Stimulated activated CD4-positive, alpha-beta T cell treated with anti-CD3 and anti-CD28 coated beads, TNF-alpha, amount 100 ng/mL, for 1 hour (primary cell): ENCODE results near the gene ANKS1B.
"Not testable (repeated sequence)": the region's sequence is repeated elsewhere in the genome, so short reads cannot be mapped to it uniquely, and the experiment has no call there.

ENCODE experiments used
- DNase-seq, 3 donors: peaks; one replicate each; pipeline ENCODE4 v3.0.0-alpha.2; 2020; ENCODE audit warnings: low read depth in 3 of 3, low spot score in 1 of 3

ANKS1B gene

DNA sequence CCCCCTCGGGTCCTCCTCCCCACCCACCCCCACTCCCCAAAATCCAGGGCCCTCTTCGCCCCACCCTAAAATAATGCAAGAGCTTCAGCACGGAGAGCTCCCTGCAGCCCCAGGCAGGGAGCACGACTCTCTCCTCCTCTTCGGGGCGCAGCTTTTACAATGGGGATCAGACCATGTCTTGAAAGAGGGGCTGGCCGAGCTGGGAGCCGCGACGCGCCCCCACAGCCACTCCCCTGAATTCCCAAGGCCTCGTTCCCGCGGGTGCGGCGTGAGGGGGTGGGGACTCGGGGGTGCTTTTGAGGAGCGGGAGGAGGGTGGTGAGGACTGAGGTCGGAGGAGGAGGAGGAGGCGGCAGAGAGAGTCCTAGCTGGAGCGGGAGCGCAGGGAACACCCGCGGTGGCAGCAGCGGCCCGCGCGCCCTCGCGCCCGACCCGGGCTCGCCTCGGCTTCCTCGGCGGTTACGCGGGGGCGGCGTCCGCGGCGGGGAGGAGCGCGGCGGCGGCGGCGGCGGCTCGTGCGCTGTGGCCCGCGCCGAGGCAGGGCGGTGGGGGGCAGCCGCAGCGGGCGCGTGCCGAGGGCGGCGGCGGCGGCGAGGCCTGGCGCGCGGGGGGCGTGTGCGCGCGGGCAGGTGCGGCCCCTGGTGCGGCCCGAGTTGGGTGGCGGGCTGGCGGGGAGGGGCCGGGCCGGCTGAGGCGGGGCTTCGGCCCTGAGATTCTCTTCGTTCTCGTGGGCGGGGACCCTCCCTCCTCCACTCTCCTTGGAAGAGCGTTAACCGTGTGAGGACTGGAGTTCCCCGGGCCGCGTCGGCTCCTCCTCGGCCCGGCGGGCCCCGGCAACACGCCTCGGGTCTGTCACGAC lies at the start of gene ANKS1B:
ANKS1B (minus strand) TSS at position 666 of the 858 bp plus-strand sequence. CDS start 699 bp downstream, outside the sequence.
- no peak for DNase-seq

DNA sequence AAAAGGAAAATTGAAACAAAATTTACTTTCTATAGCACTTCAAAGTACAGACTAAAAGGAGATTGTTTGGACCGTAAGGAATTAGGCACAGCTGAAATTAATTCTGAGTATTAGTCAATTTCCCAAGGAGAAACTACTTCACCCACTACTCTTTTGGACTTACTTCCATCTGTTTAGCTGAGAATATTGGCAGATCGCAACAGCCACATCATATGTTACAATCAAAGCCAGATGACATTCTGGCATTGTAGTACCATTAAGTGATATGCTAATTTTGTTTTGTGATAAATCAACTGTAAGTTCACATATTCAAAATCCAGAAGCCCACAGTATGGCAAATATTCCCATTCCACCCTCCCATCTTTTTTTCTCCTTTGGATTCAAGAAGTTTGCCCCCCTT lies 47.1 kb upstream of the ANKS1B start:
- DNase-seq, result no peak

DNA sequence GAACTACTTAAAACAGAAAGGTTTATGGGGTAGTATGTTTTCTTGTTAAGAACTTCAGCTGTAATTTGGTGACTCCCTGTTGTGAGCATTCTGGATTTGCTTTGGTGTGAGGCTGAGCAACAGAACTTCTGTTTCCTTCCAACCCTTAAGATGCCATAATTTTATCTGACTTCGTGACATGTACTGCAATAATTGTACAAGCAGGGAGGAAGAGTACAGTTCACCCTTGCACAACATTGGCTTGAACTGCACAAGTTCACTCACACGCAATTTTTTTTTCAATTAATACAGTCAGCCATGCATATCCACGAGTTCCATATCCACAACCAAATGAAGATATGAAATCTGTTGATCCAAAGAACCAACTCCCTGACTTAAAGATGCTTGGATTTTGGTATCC lies 42.9 kb upstream of the ANKS1B start:
- no peak for DNase-seq

DNA sequence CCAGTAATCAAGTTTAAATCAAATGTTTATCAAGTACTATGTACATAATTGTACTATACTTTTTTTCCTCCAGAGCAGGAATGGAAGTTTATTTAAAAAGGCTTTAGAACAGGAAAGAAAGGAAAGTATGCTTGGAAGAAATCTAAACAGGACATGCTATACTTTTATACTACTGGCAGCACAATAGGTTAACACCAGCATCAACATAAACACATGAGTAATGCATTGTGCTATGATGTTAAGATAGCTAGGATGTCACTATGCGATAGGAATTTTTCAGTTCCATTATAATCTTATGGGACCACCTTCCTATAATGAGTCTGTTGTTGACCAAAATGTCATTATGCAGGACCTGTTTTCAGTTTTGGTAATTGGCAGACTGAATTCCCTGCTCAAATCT lies 41.5 kb upstream of the ANKS1B start:
- no peak for DNase-seq

DNA sequence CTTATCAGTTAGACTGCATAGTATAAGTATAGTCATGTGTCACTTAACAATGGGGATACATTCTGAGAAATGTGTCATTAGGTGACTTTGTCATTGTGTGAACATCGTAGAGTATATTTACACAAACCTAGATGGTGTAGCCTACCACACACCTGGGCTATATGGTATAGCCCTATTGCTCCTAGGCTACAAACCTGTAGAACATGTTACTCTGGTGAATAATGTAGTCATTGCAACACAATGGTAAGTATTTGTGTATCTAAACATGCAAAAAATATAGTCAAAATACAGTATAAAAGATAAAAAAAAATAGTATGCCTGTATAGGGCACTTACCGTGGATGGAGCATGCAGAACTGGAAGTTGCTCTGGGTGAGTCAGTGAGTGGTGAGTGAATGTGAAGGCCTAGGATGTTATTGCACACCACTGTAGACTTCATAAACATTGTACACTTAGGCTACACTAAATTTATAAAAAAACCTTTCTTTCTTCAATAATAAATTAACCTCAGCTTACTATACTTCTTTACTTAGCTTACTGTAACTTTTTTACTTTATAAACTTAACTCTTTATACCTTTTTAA lies 40.3 kb upstream of the ANKS1B start:
- no peak for DNase-seq

DNA sequence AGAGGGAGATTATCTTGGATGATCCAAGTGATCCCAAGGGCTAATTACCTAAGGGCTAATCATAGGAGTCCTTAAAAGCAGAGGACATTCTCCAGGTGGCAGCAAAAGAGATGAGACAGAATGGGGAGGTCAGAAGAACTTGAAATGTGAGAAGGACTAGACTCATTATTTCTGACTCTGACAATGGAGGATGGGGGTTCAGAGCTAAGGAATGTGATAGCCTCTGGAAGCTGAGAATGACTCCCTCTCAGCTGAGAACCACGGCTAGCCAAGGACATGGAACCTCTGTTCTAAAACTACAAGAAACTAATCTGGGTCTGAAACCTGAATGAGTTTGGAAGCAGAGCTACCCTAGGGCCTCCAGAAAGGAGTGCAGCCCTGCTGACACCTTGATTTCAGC lies 35.6 kb upstream of the ANKS1B start:
- DNase-seq, result no peak

DNA sequence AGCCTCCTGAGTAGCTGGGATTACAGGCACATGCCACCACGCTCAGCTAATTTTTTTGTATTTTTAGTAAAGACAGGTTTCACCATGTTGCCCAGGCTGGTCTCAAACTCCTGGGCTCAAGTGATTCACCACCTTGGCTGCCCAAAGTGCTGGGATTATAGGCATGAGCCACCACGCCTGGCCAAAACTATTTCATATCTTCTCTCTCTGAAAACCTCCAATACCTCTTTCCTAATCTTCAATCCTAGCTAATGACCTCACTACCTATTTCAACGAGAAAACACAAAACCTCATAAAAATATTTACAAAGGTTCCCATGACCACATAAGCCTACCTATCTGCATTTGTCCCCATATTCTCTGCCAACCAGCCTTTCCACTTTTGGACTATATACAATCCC lies 32.3 kb upstream of the ANKS1B start:
- DNase-seq, result no peak

DNA sequence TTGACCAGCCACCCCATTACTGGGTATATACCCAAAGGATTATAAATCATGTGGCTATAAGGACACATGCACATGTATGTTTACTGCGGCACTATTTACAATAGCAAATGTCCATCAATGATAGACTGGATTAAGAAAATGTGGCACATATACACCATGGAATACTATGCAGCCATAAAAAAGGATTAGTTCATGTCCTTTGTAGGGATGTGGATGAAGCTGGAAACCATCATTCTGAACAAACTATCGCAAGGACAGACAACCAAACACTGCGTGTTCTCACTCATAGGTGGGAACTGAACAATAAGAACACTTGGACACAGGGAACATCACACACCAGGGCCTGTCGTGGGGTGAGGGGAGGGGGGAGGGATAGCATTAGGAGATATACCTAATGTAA lies 31.6 kb upstream of the ANKS1B start:
- not testable (repeated sequence) for DNase-seq

DNA sequence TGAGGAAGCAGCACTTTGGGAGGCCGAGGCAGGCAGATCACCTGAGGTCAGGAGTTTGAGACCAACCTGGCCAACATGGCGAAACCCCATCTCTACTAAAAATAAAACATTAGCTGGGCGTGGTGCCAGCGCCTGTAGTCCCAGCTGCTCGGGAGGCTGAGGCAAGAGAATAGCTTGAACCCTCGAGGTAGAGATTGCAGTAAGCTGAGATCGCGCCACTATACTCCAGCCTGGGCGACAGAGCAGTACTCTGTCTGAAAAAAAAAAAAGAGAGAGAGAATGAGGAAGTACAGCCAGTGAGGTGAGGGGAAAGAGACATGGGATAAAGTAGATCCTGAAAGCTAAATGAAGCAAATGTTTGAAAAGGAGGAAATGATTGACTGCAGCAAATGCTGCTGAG lies 21.1 kb upstream of the ANKS1B start:
- DNase-seq, result not testable (repeated sequence)

DNA sequence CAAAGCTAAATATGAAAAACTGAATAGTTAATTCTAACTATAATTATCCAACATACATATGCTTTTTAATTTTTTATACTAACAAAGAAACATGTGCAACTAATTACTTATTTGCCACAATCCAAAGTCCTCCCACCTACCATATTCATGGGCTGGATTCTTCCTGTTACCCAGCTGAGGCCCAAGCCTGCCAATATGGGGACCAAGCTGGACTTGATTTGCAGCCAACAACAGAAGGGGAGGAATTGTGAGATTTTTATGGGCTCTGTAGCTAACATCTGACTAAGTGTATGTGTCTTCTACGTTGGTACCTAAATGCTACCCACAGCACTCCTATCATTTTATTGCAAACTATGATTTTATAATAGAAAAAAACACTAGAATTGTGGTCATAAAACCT lies 13.1 kb upstream of the ANKS1B start:
- no peak for DNase-seq

DNA sequence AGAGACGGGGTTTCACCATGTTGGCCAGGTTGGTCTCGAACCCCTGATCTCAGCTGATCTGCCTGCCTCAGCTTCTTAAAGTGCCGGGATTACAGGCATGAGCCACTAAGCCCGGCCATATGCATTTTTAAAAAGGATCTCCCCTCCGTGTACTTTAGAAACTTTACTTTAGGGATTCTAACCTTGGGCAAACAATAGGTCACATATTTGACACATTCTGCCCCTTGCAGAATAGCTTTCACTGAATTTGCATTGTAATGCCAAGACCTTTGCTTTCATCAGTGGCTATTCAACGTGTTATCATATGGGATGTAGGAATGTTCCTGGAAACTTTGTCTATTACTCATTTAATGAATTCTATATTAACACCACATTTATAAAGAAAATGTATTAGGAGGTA lies 11.4 kb upstream of the ANKS1B start:
- no peak for DNase-seq

DNA sequence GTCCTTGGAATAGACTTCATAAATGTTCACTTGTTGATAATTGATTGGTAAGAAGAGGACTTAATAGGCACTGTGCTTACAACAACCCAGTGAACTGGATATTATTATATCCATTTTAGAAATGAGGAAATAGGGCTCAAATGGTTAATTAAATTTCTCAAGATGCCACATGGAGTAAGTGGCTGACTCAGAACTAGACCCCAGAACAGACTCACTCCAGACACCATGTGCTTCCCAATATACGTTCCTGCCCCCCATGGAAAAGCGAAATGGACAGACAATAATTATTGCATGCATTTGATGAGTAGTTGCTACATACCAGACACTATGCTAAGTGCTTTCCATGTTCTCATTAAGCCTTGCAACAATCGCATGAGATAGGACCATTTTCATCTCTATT lies 895 bp upstream of the ANKS1B start:
- DNase-seq, result no peak

DNA sequence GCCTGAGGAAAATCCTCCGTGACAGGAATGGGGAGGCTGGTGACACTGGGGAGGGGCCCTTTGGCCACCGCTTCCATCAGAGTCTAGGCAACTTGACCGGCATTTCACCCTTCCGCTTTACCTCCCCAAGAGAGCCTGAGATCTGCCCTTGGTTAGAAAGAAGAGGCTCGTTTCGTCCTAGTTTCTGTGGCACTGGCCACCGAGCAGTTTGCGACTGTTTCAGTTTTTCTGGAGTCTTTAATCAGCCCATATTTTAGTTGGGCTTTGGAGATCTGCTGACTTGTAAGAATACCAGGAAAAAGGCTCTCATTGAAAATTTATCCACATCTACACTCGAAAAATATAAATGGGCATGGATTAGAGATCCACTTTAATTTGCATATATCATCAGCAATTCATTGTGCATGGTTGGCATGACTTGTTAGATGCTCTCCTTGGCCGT lies 414 bp upstream of the ANKS1B start:
- no peak for DNase-seq

DNA sequence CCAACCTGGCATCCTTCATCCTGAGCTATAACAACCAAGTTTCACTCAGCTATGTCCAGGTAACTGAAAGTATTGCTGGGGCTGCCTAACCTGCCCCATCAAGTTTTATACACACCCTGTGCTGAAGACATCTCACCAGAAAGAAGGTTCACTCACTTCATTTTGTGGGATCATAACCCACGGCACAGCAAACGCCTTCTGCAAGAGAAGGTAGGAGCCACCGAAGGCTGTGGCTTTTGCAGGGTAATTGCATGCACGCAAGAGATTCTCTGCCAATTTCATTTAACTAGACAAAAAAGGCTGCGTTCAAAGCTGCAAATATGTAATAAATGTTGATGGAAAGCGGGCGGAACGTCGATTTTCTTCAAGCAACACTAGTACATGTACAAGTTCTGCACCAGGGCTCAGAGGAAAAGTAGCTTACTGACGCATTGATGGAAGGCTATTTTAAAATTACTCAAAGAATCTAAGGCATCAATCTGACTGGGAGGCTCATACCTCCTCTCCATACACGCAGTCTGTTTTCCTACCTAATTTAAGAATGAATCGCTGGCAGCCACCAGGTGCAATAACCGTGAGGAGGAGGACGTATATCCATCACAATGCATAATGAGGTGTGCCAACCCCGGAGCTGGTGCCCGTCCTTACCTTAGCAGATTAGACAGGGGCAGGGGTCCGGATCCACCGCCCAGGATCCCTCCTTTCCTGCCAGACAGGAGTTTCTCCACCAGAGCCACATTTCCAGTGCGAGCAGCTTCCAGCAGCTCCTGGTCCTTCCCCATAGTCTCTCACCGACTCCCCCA lies 1.1 kb downstream of the ANKS1B start:
- no peak for DNase-seq

DNA sequence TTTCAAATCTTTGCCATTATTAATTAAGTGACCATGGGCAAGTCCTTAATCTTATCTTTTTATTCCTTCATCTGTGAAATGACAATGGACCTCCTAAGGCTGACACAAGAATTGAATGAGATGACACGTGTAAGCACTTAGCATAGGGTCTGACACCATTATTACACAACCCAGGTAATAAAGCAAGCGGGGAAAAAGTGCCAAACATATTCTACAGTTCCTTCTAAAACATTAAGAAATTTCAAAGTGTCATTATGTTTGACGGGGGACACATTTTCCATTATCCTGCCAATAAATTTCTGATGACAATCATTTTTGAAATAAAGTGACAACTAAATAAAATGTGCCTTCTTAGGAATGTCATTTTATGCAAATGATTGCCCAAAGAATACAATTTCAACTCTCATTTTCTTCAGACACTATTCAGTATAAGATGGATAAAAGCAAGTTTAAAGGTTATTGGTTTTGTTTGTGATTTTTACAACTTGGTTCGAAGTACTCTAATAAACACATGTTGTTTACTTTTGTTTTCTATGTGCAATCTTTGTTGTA lies 3.0 kb downstream of the ANKS1B start:
- no peak for DNase-seq

DNA sequence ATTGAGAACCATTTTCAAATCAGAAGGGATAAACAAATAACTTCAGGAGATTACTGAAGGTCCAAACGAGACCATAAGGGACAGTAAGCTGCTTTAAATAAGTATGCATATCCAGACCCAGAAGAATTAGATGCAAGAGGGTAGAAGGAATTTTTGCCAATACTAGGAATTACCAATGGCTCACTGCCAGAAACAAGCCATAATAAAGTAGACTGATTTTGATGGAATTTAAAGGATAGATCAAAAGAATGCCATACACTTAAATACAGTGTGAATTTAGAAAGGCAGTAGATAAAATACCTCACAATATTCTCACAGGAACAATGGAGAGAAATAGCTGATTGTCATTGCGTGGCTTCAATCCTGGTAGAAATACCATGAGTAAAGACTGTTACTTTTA lies 5.3 kb downstream of the ANKS1B start:
- DNase-seq, result no peak

DNA sequence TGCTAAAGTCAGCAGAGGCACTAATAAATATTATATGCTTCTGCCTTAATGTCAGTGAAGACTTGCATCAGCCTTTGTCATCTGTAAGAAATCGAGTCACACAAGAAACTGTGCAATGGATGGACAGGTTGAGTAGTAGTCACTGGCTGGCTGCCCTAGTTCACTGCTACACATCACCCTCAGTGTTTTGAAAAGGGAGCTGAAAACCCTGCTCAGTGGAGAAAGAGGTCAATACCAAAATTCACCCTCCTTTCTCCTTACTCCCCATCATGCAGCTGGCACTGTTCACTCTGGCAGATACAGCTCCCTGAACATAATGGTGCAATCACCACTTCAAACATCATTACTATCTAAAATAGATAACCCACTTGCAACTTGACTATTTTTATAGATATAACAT lies 6.6 kb downstream of the ANKS1B start:
- DNase-seq, result no peak

DNA sequence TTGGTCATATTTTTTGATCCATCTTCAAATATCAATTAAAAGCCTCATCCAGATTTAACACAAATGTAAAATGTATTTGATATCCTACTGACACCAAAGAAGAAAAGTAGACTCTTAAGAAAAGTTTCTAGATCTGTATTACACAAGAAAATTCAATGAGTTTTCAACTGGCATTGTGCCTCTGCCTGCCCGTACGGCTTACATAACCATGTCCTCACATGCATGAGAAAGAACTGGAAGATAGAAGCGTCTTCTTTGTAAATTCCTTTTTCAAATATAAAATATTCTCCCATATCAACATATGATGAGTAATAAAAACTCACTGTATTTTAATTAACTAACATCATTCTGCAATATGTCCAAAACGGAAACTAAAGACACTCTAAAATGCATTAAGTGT lies 7.2 kb downstream of the ANKS1B start:
- no peak for DNase-seq

DNA sequence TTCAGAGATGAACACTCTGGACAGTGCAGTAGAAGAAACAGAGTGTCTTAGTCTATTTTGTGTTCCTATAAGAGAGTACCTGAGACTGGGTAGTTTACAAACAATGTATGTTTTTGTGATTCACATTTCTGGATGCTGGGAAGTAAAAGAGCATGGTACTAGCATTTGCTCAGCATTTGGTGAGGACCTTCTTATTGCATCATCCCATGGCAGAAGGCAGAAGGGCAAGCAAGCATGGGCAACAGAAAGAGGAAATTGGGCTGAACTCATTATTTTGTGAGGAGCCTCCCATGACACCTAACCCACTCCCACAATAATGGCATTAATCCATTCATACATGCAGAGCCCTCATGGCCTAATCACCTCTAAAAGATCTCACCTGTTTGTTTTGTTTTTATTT lies 8.0 kb downstream of the ANKS1B start:
- DNase-seq, result no peak

DNA sequence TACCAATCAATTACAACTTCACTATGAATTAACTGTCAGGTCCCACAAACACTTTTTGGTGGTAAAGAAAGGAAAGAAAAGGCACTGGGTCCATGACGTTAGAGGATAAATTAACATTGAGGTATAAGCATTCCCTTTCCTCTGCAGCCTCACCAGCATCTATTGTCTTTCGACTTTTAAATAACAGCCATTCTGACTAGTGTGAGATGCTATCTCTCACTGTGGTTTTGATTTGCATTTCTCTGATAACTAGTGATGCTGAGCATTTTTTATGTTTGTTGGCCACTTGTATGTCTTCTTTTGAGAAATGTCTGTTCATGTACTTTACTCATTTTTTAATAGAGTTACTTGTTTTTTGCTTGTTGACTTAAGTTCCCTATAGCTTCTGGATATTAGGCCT lies 9.4 kb downstream of the ANKS1B start:
- no peak for DNase-seq

DNA sequence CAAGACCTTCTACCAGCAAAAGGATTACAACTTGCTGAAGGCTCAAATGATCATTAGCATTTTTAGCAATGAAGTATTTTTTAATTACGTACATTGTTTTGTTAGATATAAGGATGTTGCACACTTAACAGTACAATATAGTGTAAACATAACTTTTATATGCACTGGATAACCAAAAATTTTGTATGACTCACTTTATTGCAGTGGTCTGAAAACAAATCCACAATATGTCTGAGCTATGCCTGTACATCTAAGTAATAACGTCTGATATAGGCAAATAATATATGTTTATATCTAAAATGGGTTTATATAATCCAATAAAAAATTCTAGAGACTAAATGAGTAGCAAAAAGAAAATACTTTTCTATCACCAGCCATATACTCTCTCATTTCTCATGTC lies 10.6 kb downstream of the ANKS1B start:
- DNase-seq, result no peak

DNA sequence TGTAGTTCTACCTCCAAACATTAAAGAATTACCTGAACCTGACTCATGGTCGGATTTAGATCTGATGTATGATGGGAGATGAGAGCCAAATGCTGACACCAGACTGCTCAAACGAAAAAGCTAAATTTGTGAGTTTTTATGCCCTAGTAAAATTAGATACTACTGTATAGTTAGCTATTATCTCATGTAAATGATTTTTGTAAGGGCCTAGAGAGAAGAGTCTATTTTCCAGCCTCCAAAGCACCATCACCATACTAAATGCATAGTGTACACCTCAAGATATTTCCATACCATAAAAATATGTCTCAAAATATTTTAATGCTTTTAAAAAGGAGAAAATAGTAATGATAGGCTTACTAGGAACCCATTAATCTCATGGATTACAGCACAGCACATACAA lies 18.3 kb downstream of the ANKS1B start:
- no peak for DNase-seq
